ENCODE results near the gene OXT.
"Not testable (repeated sequence)": the region's sequence is repeated elsewhere in the genome, so short reads cannot be mapped to it uniquely, and the experiment has no call there.

Gene OXT

DNA sequence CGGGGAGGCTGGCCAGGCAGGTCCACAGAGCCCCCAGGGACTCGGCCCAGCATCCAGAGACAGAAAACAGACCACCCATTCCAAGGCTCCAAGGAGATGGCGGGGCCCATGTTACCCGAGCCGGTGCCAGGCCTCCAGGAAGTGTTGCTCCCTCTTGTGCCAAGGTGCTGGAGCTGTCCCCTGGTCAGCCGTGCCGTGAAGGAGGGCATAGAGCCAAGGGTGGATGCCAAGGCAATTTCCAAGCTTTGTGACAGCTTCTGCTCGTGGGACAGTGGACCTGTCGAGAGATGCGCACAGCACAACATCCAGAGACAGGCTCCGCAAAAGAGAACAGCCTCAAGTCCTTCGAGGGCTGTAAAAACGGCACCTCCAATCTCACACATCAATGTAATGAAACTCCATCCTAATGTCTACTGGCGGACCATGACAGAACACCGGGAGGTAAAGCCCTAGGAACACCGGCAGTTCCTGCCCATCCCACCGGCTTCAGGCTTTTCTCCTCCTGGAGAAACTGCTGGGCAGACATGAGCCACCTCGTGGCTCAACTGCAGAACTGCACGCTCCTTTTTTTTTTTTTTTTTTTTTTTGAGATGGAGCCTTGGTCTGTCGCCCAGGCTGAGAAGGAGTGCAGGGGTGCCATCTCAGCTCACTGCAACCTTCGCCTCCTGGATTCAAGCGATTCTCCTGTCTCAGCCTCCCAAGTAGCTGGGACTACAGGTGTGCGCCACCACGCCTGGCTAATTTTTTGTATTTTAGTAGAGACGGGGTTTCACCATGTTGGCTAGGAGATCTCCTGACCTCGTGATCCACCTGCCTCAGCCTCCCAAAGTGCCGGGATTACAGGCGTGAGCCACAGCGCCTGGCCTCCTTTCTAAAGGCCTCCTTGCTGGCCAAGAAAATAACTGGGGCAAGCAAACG lies 44.0 kb downstream of the OXT start:
- no peak for DNase-seq

DNA sequence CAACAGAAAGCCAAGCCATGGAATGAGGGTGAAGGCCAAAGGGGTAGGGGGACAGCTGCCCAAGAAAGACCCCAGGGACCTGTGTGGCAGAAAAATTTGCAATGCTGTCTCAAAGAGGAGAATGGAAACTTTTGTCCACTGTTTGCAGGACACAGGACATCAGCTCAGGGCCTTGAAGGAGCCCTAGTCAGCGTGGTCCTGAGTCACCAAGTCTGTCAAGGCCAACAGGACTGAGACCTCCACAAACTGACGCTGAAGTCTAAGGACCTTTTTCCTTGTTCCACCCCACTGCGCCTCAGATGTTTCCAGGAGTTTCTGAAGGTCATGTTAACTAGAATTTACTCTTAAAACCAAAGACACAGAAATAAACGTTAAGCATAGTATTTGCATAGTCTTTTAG lies 44.9 kb downstream of the OXT start:
- no peak for DNase-seq

GRCh38 chr20:3117839-3118379 lies 46.5 kb downstream of the OXT start:
- not testable (repeated sequence) for DNase-seq

DNA sequence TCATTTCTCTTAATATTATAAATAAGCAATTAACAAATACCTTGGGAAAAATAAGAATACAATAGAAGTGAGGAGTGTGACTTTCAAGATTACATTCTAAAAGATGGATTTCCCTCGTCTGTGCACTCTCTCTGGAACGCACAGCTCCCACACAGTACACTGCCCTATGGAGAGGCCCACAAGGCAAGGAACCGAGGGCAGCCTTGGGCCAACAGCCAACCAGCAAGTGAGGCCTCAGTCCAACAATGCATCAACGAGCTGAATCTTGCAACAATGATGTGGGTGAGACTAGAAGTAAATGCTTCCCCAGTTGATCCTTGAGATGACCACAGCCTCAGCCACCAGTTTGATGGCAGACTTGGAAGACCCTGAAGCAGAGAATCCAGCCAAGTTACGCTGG lies 47.6 kb downstream of the OXT start:
- DNase-seq, result no peak

GRCh38 chr20:3121271-3121911 lies 50.0 kb downstream of the OXT start:
- DNase-seq, result no peak
